Activated naive CD8-positive, alpha-beta T cell (primary cell): Measurements from ENCODE around the gene TOX3.

ENCODE experiments used
- H3K27ac Mint-ChIP-seq: one replicate; pipeline ENCODE4 v1.8.0; 2021; ENCODE audit warnings: mixed read lengths
- H3K27me3 Mint-ChIP-seq: one replicate; pipeline ENCODE4 v1.8.0; 2021; ENCODE audit warnings: mixed read lengths
- H3K36me3 Mint-ChIP-seq: one replicate; pipeline ENCODE4 v1.8.0; 2021; ENCODE audit warnings: mixed read lengths
- H3K4me1 Mint-ChIP-seq: one replicate; pipeline ENCODE4 v1.8.0; 2021; ENCODE audit warnings: low read depth, mixed read lengths
- H3K4me3 Mint-ChIP-seq: one replicate; pipeline ENCODE4 v1.8.0; 2021; ENCODE audit warnings: mild to moderate bottlenecking, mixed read lengths
- H3K9me3 Mint-ChIP-seq: one replicate; pipeline ENCODE4 v1.8.0; 2021; ENCODE audit warnings: low read depth, mixed read lengths

Gene TOX3

DNA sequence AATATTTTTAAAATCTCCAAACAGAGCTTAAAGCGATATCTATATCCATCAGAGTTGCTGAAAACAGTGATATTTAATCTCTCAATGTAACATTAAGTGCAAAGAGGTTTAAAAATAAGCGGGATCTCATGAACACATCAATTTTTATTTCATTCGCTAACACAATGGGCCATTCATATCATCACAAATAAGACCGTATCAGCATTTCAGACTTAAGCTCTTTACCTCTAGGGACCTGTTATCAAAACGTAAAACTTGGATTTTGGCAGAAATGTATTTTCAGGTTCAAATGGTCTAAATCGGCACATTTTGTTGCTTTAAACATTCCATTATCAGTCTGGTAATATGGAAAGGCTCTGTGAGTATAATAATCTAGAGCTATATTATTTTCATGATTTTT is 77.9 kb downstream of the TOX3 start:
- no peaks in the 10 kb centered on the region for H3K36me3 Mint-ChIP-seq

GRCh38 chr16:52467753-52468152 is 79.2 kb downstream of the TOX3 start:
- Mint-ChIP-seq H3K36me3 (no peaks in the 10 kb centered on the region), H3K4me3 (no peak overlapping the region), H3K27ac (no peak overlapping the region), H3K4me1 (no peaks in the 10 kb centered on the region), H3K27me3 (no peaks in the 10 kb centered on the region), H3K9me3 (no peaks in the 10 kb centered on the region)

More for the DNA sequence above, 77.9 kb downstream of the TOX3 start:
- H3K27ac Mint-ChIP-seq, result no peak overlapping the region
- no peaks in the 10 kb centered on the region for H3K27me3 Mint-ChIP-seq
- H3K9me3 Mint-ChIP-seq, result peaks cover 5% of the 10 kb centered on the region
- H3K4me3 Mint-ChIP-seq, result no peak overlapping the region
- H3K4me1 Mint-ChIP-seq, result no peaks in the 10 kb centered on the region

DNA sequence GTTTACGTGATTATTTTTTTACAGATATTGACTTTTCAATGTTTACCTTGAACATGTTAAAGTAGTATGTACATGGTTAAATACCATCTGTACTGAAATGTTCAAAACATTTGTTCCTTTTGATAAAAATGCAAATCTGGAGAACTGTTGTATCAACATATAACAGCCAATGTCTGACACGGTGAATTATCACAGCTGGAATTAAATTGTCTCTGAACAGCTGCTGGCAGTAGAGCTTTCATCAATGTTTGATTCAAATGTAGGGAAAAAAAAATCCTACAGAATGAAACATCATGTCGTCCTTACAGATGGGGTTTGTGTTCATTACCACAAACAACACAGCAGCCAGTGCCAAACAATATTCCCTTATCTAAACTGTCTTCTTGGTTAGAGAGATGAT is 79.9 kb downstream of the TOX3 start:
- no peaks in the 10 kb centered on the region for H3K4me1 Mint-ChIP-seq
- H3K4me3 Mint-ChIP-seq, result no peak overlapping the region
- no peak overlapping the region for H3K27ac Mint-ChIP-seq
- no peaks in the 10 kb centered on the region for H3K9me3 Mint-ChIP-seq
- no peaks in the 10 kb centered on the region for H3K27me3 Mint-ChIP-seq
- no peaks in the 10 kb centered on the region for H3K36me3 Mint-ChIP-seq

GRCh38 chr16:52465711-52466267 is 81.2 kb downstream of the TOX3 start:
- Mint-ChIP-seq H3K9me3 (no peaks in the 10 kb centered on the region), H3K36me3 (no peaks in the 10 kb centered on the region), H3K27ac (no peak overlapping the region), H3K27me3 (no peaks in the 10 kb centered on the region), H3K4me1 (no peaks in the 10 kb centered on the region), H3K4me3 (no peak overlapping the region)

GRCh38 chr16:52463904-52464303 is 83.0 kb downstream of the TOX3 start:
- H3K27ac Mint-ChIP-seq, result no peak overlapping the region
- no peaks in the 10 kb centered on the region for H3K9me3 Mint-ChIP-seq
- H3K36me3 Mint-ChIP-seq, result no peaks in the 10 kb centered on the region
- H3K27me3 Mint-ChIP-seq, result no peaks in the 10 kb centered on the region
- no peak overlapping the region for H3K4me3 Mint-ChIP-seq
- H3K4me1 Mint-ChIP-seq, result no peaks in the 10 kb centered on the region

GRCh38 chr16:52462816-52463215 is 84.1 kb downstream of the TOX3 start:
- Mint-ChIP-seq H3K27me3 (no peaks in the 10 kb centered on the region), H3K4me1 (no peaks in the 10 kb centered on the region)

DNA sequence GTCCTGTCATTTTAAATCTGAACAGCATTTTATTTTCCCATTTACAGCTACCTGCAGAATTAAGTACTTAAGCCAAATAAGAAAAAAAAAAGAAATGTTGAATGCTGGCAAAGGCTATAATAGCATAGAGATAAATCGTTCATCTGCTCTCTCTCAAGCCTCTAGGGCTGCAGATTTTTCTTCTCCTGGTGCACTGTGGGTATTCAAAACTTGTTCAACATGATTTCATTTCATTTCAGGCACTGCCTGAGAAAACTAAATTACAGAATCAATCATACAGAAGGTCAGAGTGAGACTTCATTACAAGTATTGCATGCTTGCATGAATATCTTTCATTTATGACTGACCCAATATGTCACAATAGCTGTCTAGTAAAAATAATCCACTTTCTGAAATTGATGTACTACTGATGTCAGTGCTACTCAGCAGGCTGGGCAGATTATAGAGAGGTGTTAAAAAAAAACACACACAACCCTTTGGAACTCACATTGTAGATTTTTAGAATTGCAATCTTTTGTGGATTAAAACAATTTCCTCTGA is 86.2 kb downstream of the TOX3 start:
- no peaks in the 10 kb centered on the region for H3K27me3 Mint-ChIP-seq
- no peaks in the 10 kb centered on the region for H3K9me3 Mint-ChIP-seq
- H3K36me3 Mint-ChIP-seq, result no peaks in the 10 kb centered on the region
- H3K4me1 Mint-ChIP-seq, result no peaks in the 10 kb centered on the region
- no peak overlapping the region for H3K4me3 Mint-ChIP-seq
- H3K27ac Mint-ChIP-seq, result no peak overlapping the region

More at GRCh38 chr16:52462816-52463215, 84.1 kb downstream of the TOX3 start:
- no peaks in the 10 kb centered on the region for H3K9me3 Mint-ChIP-seq
- H3K27ac Mint-ChIP-seq, result no peak overlapping the region
- H3K4me3 Mint-ChIP-seq, result no peak overlapping the region
- no peaks in the 10 kb centered on the region for H3K36me3 Mint-ChIP-seq

DNA sequence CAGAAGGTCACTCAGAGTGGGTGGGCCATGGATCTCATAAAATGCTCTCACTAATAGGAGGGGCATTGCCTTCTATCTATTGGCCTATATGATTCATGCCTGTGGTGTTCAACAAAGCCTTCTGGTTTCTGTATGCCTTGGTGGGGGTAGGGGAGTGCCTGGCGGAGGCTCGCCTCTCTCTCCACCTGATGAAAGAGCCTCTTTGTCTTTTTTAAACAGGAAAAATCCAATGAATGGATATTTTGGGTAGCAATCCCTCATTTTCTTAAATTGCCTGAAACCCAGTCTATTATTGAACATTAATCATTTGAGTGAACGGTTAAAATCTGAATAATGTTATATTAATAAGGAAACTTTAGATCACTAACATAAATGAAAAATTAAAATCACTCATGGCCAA is 90.6 kb downstream of the TOX3 start:
- H3K4me3 Mint-ChIP-seq, result no peak overlapping the region
- no peaks in the 10 kb centered on the region for H3K9me3 Mint-ChIP-seq
- H3K27me3 Mint-ChIP-seq, result no peaks in the 10 kb centered on the region
- no peak overlapping the region for H3K27ac Mint-ChIP-seq
- H3K4me1 Mint-ChIP-seq, result no peaks in the 10 kb centered on the region
- H3K36me3 Mint-ChIP-seq, result no peaks in the 10 kb centered on the region

- H3K4me3 Mint-ChIP-seq, result no peak overlapping the region
- H3K9me3 Mint-ChIP-seq, result no peaks in the 10 kb centered on the region
- no peaks in the 10 kb centered on the region for H3K27me3 Mint-ChIP-seq
- H3K36me3 Mint-ChIP-seq, result no peaks in the 10 kb centered on the region
- no peak overlapping the region for H3K27ac Mint-ChIP-seq
- H3K4me1 Mint-ChIP-seq, result no peaks in the 10 kb centered on the region
These were observed 91.2 kb downstream of the TOX3 start for GRCh38 chr16:52455549-52456277.

DNA sequence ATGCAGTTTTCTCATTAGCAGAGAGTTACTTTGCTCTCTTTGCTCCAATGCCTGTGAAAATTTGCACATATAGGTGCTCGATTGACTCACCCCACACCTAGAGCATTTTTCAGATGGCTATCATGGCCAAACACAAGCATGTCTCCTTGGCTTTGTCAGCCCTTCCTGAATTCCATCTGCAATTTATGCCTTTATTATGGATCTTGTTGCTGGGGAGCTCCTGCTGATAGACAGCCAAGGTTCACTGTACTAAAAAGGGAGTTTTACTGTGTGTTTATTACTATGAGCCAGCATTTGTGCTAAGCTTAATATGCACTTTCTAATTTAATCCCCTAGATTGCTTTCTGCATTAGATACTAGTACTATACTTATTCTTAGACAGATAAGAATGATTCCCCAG is 93.3 kb downstream of the TOX3 start:
- Mint-ChIP-seq H3K9me3 (peaks cover 3% of the 10 kb centered on the region), H3K27ac (no peak overlapping the region), H3K4me1 (no peaks in the 10 kb centered on the region), H3K4me3 (no peak overlapping the region), H3K36me3 (no peaks in the 10 kb centered on the region), H3K27me3 (no peaks in the 10 kb centered on the region)

- Mint-ChIP-seq H3K4me3 (no peak overlapping the region), H3K9me3 (peaks cover 3% of the 10 kb centered on the region)
These were observed 94.9 kb downstream of the TOX3 start for GRCh38 chr16:52451971-52452421.

GRCh38 chr16:52450916-52451315 is 96.0 kb downstream of the TOX3 start:
- Mint-ChIP-seq H3K4me1 (no peaks in the 10 kb centered on the region), H3K27me3 (no peaks in the 10 kb centered on the region), H3K27ac (no peak overlapping the region), H3K4me3 (no peak overlapping the region), H3K36me3 (no peaks in the 10 kb centered on the region), H3K9me3 (peaks cover 3% of the 10 kb centered on the region)

More at GRCh38 chr16:52451971-52452421, 94.9 kb downstream of the TOX3 start:
- H3K4me1 Mint-ChIP-seq, result no peaks in the 10 kb centered on the region
- no peak overlapping the region for H3K27ac Mint-ChIP-seq
- no peaks in the 10 kb centered on the region for H3K27me3 Mint-ChIP-seq
- no peaks in the 10 kb centered on the region for H3K36me3 Mint-ChIP-seq

GRCh38 chr16:52450241-52450640 is 96.7 kb downstream of the TOX3 start:
- Mint-ChIP-seq H3K27me3 (no peaks in the 10 kb centered on the region), H3K4me3 (no peak overlapping the region), H3K27ac (no peak overlapping the region)

GRCh38 chr16:52446080-52446479 is 100.9 kb downstream of the TOX3 start:
- Mint-ChIP-seq H3K9me3 (peaks cover 3% of the 10 kb centered on the region), H3K27ac (no peak overlapping the region), H3K36me3 (no peaks in the 10 kb centered on the region), H3K4me3 (no peak overlapping the region), H3K4me1 (no peaks in the 10 kb centered on the region), H3K27me3 (no peaks in the 10 kb centered on the region)

More at GRCh38 chr16:52450241-52450640, 96.7 kb downstream of the TOX3 start:
- H3K4me1 Mint-ChIP-seq, result no peaks in the 10 kb centered on the region
- peaks cover 3% of the 10 kb centered on the region for H3K9me3 Mint-ChIP-seq
- no peaks in the 10 kb centered on the region for H3K36me3 Mint-ChIP-seq

GRCh38 chr16:52441886-52442285 is 105.1 kb downstream of the TOX3 start:
- H3K4me1 Mint-ChIP-seq, result no peaks in the 10 kb centered on the region
- H3K27ac Mint-ChIP-seq, result no peak overlapping the region
- no peaks in the 10 kb centered on the region for H3K27me3 Mint-ChIP-seq
- peaks cover 5% of the 10 kb centered on the region for H3K9me3 Mint-ChIP-seq
- no peak overlapping the region for H3K4me3 Mint-ChIP-seq
- no peaks in the 10 kb centered on the region for H3K36me3 Mint-ChIP-seq
